Measurements from ENCODE around the gene THAP7. TPM values are rescaled to one million over a fixed set of nuclear protein-coding genes. Genes with fewer than 3 reads are reported as not detected.
A peak's percentile ranks its signal among the peaks of the same experiment; 100 is the strongest.

THAP7 gene
- total and polyA plus RNA-seq, 5 experiments from 2014 or later = 31.7 to 70.5 (median 55.5) TPM

GRCh38 chr22:21030032-21030431, 28.1 kb upstream of the THAP7 start:
- peak overlapping the region in 4 of 10 donors; percentile 16 to 61 (median 43) for H3K4me3 Mint-ChIP-seq

DNA sequence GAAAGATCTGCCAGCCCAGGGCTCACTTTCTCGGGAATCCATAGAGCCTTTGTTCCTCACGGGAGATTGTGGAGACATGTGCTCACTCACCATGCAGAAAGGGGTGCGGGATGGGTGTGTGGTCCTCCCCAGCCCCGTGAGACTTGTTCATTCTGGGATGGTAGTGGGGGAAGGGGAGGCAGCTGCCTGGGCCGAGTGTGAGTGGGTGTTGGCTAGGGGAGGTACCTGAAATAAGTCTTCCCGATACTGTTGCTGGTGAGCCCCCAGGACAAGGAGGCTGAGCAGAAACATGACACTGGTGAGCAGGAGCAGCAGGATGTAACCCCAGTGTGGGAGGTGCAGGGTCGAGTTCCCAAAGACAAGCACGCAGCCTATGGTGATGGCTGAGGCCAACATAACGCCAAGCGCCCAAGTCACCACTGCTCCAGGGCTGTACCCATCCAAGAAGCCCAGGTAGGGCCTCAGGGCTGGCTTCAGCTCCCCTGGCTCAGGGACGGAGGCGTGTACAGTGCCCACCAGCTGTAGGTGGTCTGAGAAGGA, 27.6 kb upstream of the THAP7 start:
- Mint-ChIP-seq H3K9me3 (no peaks in the 10 kb centered on the region), H3K4me3 (peak overlapping the region in 3 of 10 donors; percentile 9 to 16 (median 10)), H3K27me3 (peaks cover 0 to 22% (median 11%) of the 10 kb centered on the region in 5 donors), H3K4me1 (peaks cover 14 to 45% (median 30%) of the 10 kb centered on the region in 4 donors), H3K27ac (peak overlapping the region in 2 of 10 donors; percentile 15 to 27), H3K36me3 (no peaks in the 10 kb centered on the region)
- no peak for DNase-seq
- POLR2A ChIA-PET = no interaction called here
- no peak for ATAC-seq

More at GRCh38 chr22:21030032-21030431, 28.1 kb upstream of the THAP7 start:
- POLR2A ChIA-PET = no interaction called here
- no peaks in the 10 kb centered on the region for H3K9me3 Mint-ChIP-seq
- ATAC-seq (no peak), DNase-seq (no peak)
- peak overlapping the region in 2 of 10 donors; percentile 15 to 27 for H3K27ac Mint-ChIP-seq
- no peaks in the 10 kb centered on the region for H3K36me3 Mint-ChIP-seq
- H3K27me3 Mint-ChIP-seq = peaks cover 0 to 22% (median 11%) of the 10 kb centered on the region in 5 donors
- peaks cover 12 to 42% (median 28%) of the 10 kb centered on the region in 4 donors for H3K4me1 Mint-ChIP-seq

- Mint-ChIP-seq H3K27ac (no peak overlapping the region), H3K9me3 (no peaks in the 10 kb centered on the region), H3K4me1 (peaks cover 14 to 47% (median 31%) of the 10 kb centered on the region in 4 donors), H3K4me3 (no peak overlapping the region), H3K27me3 (peaks cover 0 to 18% (median 11%) of the 10 kb centered on the region in 5 donors), H3K36me3 (no peaks in the 10 kb centered on the region)
- POLR2A ChIA-PET = no interaction called here
- DNase-seq (peak in 1 of 10 donors; percentile 50), ATAC-seq (no peak)
These were observed 26.6 kb upstream of the THAP7 start for GRCh38 chr22:21028277-21029251.

- Mint-ChIP-seq H3K27ac (peak overlapping the region in 3 of 10 donors; percentile 7 to 50 (median 49)), H3K9me3 (no peaks in the 10 kb centered on the region), H3K4me1 (peaks cover 14 to 44% (median 27%) of the 10 kb centered on the region in 4 donors), H3K27me3 (peaks cover 0 to 11% (median 9%) of the 10 kb centered on the region in 5 donors), H3K4me3 (no peak overlapping the region), H3K36me3 (no peaks in the 10 kb centered on the region)
- POLR2A ChIA-PET = no interaction called here
- ATAC-seq (no peak), DNase-seq (no peak)
These were observed 25.1 kb upstream of the THAP7 start for GRCh38 chr22:21026783-21027692.

DNA sequence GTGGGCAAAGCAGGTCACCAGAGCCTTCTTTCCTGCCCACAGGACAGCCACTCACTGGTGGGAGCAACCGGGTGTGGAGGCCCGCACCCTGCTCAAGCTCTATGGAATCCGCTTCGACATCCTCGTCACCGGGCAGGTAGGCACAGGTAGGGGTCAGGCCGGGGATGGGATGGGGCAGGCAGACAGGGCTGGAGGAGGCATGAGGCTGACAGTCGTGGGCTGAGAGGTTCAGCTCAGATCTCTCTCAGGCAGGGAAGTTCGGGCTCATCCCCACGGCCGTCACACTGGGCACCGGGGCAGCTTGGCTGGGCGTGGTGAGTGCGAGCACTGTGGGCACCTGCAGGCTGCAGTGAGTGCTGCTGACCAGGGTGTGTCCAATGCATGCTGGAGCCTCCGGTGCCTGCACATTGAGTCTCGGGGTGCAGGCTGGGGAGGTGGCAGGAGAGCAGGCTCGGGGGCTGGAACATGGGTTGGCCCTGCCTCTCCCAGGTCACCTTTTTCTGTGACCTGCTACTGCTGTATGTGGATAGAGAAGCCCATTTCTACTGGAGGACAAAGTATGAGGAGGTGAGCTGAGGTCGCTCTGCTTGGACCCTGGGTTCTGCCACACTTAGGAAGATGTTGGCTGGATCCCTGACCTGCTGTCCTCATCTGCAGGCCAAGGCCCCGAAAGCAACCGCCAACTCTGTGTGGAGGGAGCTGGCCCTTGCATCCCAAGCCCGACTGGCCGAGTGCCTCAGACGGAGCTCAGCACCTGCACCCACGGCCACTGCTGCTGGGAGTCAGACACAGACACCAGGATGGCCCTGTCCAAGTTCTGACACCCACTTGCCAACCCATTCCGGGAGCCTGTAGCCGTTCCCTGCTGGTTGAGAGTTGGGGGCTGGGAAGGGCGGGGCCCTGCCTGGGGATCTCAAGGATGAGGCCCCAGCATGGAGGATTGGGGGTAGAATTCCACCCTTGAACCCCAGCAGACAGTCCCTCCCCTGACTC, 24.1 kb upstream of the THAP7 start:
- Mint-ChIP-seq H3K27me3 (peaks cover 0 to 9% (median 5%) of the 10 kb centered on the region in 5 donors), H3K4me3 (peak overlapping the region in 7 of 10 donors; percentile 13 to 81 (median 57)), H3K9me3 (no peaks in the 10 kb centered on the region), H3K27ac (peak overlapping the region in 9 of 10 donors; percentile 63 to 95 (median 88)), H3K4me1 (peaks cover 14 to 46% (median 25%) of the 10 kb centered on the region in 4 donors), H3K36me3 (no peaks in the 10 kb centered on the region)
- DNase-seq = peak in 1 of 10 donors; percentile 62
- ATAC-seq = no peak
- POLR2A ChIA-PET = no interaction called here

- ATAC-seq (peak; percentile 87 to 89), DNase-seq (peak in 4 of 10 donors; percentile 30 to 69 (median 43))
- Mint-ChIP-seq H3K9me3 (no peaks in the 10 kb centered on the region), H3K27ac (peak overlapping the region; percentile 39 to 95 (median 86)), H3K27me3 (peaks cover 0 to 2% (median 0%) of the 10 kb centered on the region in 5 donors), H3K36me3 (no peaks in the 10 kb centered on the region), H3K4me3 (peak overlapping the region; percentile 22 to 81 (median 62)), H3K4me1 (peaks cover 14 to 42% (median 25%) of the 10 kb centered on the region in 4 donors)
- POLR2A ChIA-PET = interaction anchor here (0.5 to 2.2 kb wide), 4 partner anchors 19 to 287 kb away, joined by 5 to 14 read pairs (median 6); partner anchors contain the start of gene THAP7
These were observed 23.3 kb upstream of the THAP7 start for GRCh38 chr22:21025266-21025665.

GRCh38 chr22:21022955-21023614, 21.2 kb upstream of the THAP7 start:
- no peaks in the 10 kb centered on the region for H3K9me3 Mint-ChIP-seq
- POLR2A ChIA-PET = interaction anchor here (2.2 kb wide), 1 partner anchor 21 kb away, joined by 14 read pairs; the partner anchor contains the start of gene THAP7
- no peak for DNase-seq
- H3K4me3 Mint-ChIP-seq = no peak overlapping the region
- no peaks in the 10 kb centered on the region for H3K36me3 Mint-ChIP-seq
- peaks cover 15 to 36% (median 21%) of the 10 kb centered on the region in 4 donors for H3K4me1 Mint-ChIP-seq
- peak overlapping the region in 3 of 10 donors; percentile 35 to 61 (median 38) for H3K27ac Mint-ChIP-seq
- ATAC-seq = no peak
- no peaks in the 10 kb centered on the region for H3K27me3 Mint-ChIP-seq

- POLR2A ChIA-PET = interaction anchor here (1.7 kb wide), 1 partner anchor 20 kb away, joined by 4 read pairs; no protein-coding TSS in a partner anchor
- Mint-ChIP-seq H3K9me3 (no peaks in the 10 kb centered on the region), H3K27me3 (no peaks in the 10 kb centered on the region), H3K4me1 (peaks cover 16 to 36% (median 21%) of the 10 kb centered on the region in 4 donors), H3K27ac (no peak overlapping the region), H3K36me3 (no peaks in the 10 kb centered on the region), H3K4me3 (no peak overlapping the region)
- ATAC-seq (no peak), DNase-seq (peak in 1 of 10 donors; percentile 53)
These were observed 20.6 kb upstream of the THAP7 start for GRCh38 chr22:21022507-21022906.

- POLR2A ChIA-PET = interaction anchor here (0.8 to 1.7 kb wide), 2 partner anchors 18 to 39 kb away, joined by 3 to 4 read pairs; partner anchors contain the start of gene LZTR1
- Mint-ChIP-seq H3K27me3 (no peaks in the 10 kb centered on the region), H3K27ac (peak overlapping the region in 4 of 10 donors; percentile 21 to 71 (median 39)), H3K4me1 (peaks cover 14 to 36% (median 24%) of the 10 kb centered on the region in 4 donors), H3K36me3 (no peaks in the 10 kb centered on the region), H3K4me3 (no peak overlapping the region), H3K9me3 (no peaks in the 10 kb centered on the region)
- DNase-seq (peak in 6 of 10 donors; percentile 31 to 60 (median 46)), ATAC-seq (peak; percentile 77 to 81)
These were observed 19.0 kb upstream of the THAP7 start for GRCh38 chr22:21020802-21021429.

GRCh38 chr22:21018314-21018713, 16.4 kb upstream of the THAP7 start:
- H3K4me1 Mint-ChIP-seq = peaks cover 15 to 41% (median 36%) of the 10 kb centered on the region in 4 donors
- peak overlapping the region in 2 of 10 donors; percentile 29 to 90 for H3K27ac Mint-ChIP-seq
- no peak for DNase-seq
- no peaks in the 10 kb centered on the region for H3K9me3 Mint-ChIP-seq
- no peak for ATAC-seq
- no peaks in the 10 kb centered on the region for H3K36me3 Mint-ChIP-seq
- H3K4me3 Mint-ChIP-seq = no peak overlapping the region
- no peaks in the 10 kb centered on the region for H3K27me3 Mint-ChIP-seq
- POLR2A ChIA-PET = interaction anchor here (0.7 kb wide), 1 partner anchor 794 kb away, joined by 4 read pairs; no protein-coding TSS in a partner anchor

Data from naive thymus-derived CD8-positive, alpha-beta T cell (primary cell).